Kidney (tissue), 14 donors: ENCODE data around the gene ACTA1. TPM values are rescaled to one million over a fixed set of nuclear protein-coding genes. Genes with fewer than 3 reads are reported as not detected.
"Not testable (repeated sequence)": the region's sequence is repeated elsewhere in the genome, so short reads cannot be mapped to it uniquely, and the experiment has no call there.

ENCODE experiments used
- DNase-seq, 5 donors: peaks; one replicate each; pipeline ENCODE4 v3.0.0-alpha.2; 2013 to 2020
- FAIRE-seq: peaks from 2 replicates; lab custom pipeline; 2012; peaks lifted over from hg19 to GRCh38; lab: Jason Lieb, UNC
- H3K27ac ChIP-seq, 2 donors: one replicate each; pipeline ENCODE4 v1.7.0; 2013; ENCODE audit warnings: low read depth in 2 of 2, low read length in 2 of 2, inconsistent platforms in 1 of 2
- H3K27me3 ChIP-seq: one replicate; pipeline ENCODE4 v1.7.1; 2013; ENCODE audit warnings: low read length, inconsistent platforms; ENCODE audit not compliant: control insufficient read depth, insufficient read depth
- H3K36me3 ChIP-seq, 3 donors: one replicate each; pipeline versions ENCODE4 v1.7.0 to v1.7.1; 2013; ENCODE audit warnings: low read length in 3 of 3, control low read depth in 1 of 3, inconsistent platforms in 1 of 3; ENCODE audit not compliant: insufficient read depth in 3 of 3, control insufficient read depth in 2 of 3
- H3K4me1 ChIP-seq, 3 donors: one replicate each; pipeline versions ENCODE4 v1.7.0 to v1.7.1; 2013; ENCODE audit warnings: low read length in 3 of 3, inconsistent platforms in 1 of 3, low read depth in 1 of 3; ENCODE audit not compliant: control insufficient read depth in 2 of 3, insufficient read depth in 2 of 3
- H3K4me3 ChIP-seq, 3 donors: one replicate each; pipeline versions ENCODE4 v1.7.0 to v1.8.1; 2013; ENCODE audit warnings: low read length in 3 of 3, control low read depth in 1 of 3, inconsistent platforms in 1 of 3
- H3K9ac ChIP-seq, 3 donors: one replicate each; pipeline versions ENCODE4 v1.7.0 to v1.7.1; 2013; ENCODE audit warnings: low read length in 3 of 3, control low read depth in 1 of 3, inconsistent platforms in 1 of 3
- H3K9me3 ChIP-seq, 3 donors: one replicate each; pipeline versions ENCODE4 v1.7.0 to v1.7.1; 2013; ENCODE audit warnings: low read length in 3 of 3, control low read depth in 1 of 3, inconsistent platforms in 1 of 3; ENCODE audit not compliant: control insufficient read depth in 2 of 3, insufficient read depth in 1 of 3
- intact Hi-C: fragments of 100-400 bp; cut with DNase I; formaldehyde crosslinking; loops from one replicate; pipeline ENCODE4 v1.11.1; 2022
- polyA plus RNA-seq: library from polyadenylated mRNA; stranded (reverse); fragments of 350-450 nt; fragmentation: Illumina TruSeq; extraction: RNeasy Lipid Tissue Mini Kit (QIAGEN cat#74804); gene quantifications from one replicate; pipeline ENCODE4 v1.2.3, GENCODE V29; 2014; ENCODE audit warnings: low read depth, low replicate concordance; ENCODE audit not compliant: insufficient read depth
- total RNA-seq: library from RNA; stranded (reverse); fragmentation: NEBNext Ultra II Directional; extraction: Animal tissue kit (Norgen Biotek cat#: 25700); gene quantifications from one replicate; pipeline ENCODE4 v1.2.1, GENCODE V29; 2021
- TF ChIP-seq, protein P1 (sequence below): IDR thresholded peaks from 3 replicates; pipeline ENCODE4 v1.5.1; 2012; ENCODE audit warnings: mild to moderate bottlenecking, moderate library complexity, borderline replicate concordance; ENCODE audit not compliant: insufficient read depth; ENCODE audit errors: extremely low read depth
- donor health status: control.
- donor health status: control.
- donor health status: control.
- donor health status: control.
- donor health status: control.
- donor health status: DM: yes; HTN: yes; CAD: no.
- donor health status: Normal renal cell carcinoma (clear cell type).

ACTA1 gene
- total and polyA plus RNA-seq, 2 donors from 2014 or later, result 1.2 TPM; not detected in 1

DNA sequence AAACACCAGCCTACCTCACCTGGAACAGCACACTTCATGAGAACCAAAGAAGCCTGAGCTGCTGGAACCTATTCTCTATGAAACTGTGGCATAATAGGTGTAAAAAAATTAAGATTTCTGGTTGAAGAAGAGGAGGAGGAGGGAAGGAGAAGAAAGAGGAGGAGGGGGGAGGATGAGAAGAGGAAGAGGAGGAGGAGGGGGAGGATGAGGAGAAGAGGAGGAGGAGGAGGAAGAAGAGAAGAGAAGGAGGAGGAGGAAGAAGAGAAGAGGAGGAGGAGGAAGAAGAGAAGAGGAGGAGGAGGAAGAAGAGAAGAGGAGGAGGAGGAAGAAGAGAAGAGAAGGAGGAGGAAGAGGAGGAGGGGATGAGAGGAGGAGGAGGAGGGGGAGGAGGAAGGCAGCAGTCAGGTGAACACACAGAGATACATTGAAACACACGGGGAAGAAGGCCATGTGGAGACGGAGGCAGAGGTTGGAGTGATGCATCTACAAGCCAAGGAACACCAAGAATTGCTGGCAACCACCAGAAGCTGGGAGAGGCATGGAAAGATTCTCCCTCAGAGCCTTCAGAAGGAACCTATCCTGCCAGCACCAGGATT is 8.2 kb downstream of the ACTA1 start:
- Histone ChIP-seq H3K27me3 (peaks cover 3% of the 10 kb centered on the region), H3K9me3 (peaks cover 0 to 5% (median 0%) of the 10 kb centered on the region in 3 donors), H3K4me3 (no peak overlapping the region), H3K27ac (no peak overlapping the region), H3K9ac (no peak overlapping the region), H3K4me1 (no peaks in the 10 kb centered on the region), H3K36me3 (no peaks in the 10 kb centered on the region)
- TF ChIP-seq, protein P1, sequence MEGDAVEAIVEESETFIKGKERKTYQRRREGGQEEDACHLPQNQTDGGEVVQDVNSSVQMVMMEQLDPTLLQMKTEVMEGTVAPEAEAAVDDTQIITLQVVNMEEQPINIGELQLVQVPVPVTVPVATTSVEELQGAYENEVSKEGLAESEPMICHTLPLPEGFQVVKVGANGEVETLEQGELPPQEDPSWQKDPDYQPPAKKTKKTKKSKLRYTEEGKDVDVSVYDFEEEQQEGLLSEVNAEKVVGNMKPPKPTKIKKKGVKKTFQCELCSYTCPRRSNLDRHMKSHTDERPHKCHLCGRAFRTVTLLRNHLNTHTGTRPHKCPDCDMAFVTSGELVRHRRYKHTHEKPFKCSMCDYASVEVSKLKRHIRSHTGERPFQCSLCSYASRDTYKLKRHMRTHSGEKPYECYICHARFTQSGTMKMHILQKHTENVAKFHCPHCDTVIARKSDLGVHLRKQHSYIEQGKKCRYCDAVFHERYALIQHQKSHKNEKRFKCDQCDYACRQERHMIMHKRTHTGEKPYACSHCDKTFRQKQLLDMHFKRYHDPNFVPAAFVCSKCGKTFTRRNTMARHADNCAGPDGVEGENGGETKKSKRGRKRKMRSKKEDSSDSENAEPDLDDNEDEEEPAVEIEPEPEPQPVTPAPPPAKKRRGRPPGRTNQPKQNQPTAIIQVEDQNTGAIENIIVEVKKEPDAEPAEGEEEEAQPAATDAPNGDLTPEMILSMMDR, result no peak
- no peak for FAIRE-seq
- intact Hi-C loops, result no loop called here
- DNase-seq, result no peak

DNA sequence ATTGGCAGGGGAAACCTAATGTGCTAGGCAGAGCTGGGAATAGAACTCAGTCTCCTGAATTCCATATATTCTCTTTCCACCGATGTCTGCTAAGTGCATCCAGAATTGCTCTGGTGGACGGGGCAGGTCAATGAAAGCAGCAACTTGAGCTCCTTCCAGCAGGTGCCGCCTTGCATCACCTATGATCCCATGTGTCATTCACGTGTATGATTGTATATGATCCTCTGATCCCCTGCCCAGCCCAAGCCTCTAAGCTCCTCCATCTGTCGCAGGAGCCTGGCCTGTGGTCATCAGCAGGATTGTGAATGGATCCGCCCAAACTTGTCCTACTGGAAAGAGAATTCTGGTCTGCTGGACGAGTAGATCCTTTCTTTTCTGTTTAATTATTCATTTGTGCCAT is 13.1 kb downstream of the ACTA1 start:
- no peak overlapping the region for H3K27ac ChIP-seq
- H3K4me1 ChIP-seq, result no peaks in the 10 kb centered on the region
- intact Hi-C loops, result no loop called here
- H3K36me3 ChIP-seq, result no peaks in the 10 kb centered on the region
- TF ChIP-seq, protein P1, result no peak
- no peak for FAIRE-seq
- peaks cover 0 to 5% (median 0%) of the 10 kb centered on the region in 3 donors for H3K9me3 ChIP-seq
- H3K9ac ChIP-seq, result no peak overlapping the region
- no peak for DNase-seq
- H3K4me3 ChIP-seq, result no peak overlapping the region
- no peaks in the 10 kb centered on the region for H3K27me3 ChIP-seq

DNA sequence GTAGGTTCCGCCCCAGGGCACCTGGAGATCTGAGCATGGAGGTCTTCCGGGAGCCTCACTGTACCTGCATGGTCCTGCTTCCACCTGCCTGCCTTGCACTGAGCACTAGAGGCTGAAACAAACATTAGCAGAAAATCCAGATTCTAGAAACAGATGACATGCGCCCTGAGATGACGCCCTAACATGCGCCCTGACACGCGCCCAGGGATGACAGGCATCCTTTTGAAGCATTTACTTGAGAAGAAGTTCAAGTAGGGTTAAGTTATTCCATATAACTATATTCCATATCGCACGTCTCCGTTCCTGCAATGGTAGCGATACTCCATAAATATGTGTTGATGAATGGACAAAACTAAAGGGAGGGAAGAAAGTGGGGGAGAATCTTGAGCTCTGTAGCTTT is 13.7 kb downstream of the ACTA1 start:
- intact Hi-C loops, result no loop called here
- TF ChIP-seq, protein P1, result no peak
- no peaks in the 10 kb centered on the region for H3K4me1 ChIP-seq
- no peaks in the 10 kb centered on the region for H3K36me3 ChIP-seq
- FAIRE-seq, result no peak
- H3K27me3 ChIP-seq, result no peaks in the 10 kb centered on the region
- H3K9me3 ChIP-seq, result peaks cover 0 to 5% (median 0%) of the 10 kb centered on the region in 3 donors
- no peak overlapping the region for H3K27ac ChIP-seq
- H3K9ac ChIP-seq, result no peak overlapping the region
- no peak for DNase-seq
- H3K4me3 ChIP-seq, result no peak overlapping the region

DNA sequence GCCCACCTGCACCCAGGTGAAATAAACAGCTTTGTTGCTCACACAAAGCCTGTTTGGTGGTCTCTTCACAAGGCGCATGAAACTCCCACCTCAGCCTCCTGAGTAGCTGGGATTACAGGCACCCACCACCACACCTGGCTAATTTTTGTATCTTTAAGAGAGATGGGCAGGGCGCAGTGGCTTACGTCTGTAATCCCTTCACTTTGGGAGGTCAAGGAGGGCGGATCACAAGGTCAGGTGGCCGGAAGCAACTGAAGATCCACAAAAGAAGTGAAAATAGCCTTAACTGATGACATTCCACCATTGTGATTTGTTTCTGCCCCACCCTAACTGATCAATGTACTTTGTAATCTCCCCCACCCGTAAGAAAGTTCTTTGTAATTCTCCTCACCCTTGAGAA is 15.3 kb downstream of the ACTA1 start:
- FAIRE-seq, H3K4me3 ChIP-seq, intact Hi-C loops: not testable (repeated sequence)

DNA sequence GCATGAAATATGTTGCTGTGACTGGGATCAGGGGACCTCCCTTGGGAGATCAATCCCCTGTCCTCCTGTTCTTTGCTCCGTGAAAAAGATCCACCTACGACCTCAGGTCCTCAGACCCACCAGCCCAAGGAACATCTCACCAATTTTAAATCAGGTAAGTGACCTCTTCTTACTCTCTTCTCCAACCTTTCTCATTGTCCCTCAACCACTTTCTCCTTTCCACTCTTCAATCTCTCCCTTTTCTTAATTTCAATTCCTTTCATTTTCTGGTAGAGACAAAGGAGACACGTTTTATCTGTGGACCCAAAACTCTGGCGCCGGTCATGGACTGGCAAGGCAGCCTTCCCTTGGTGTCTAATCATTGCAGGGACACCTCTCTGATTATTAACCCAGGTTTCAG is 21.1 kb downstream of the ACTA1 start:
- H3K4me3 ChIP-seq, H3K9ac ChIP-seq, H3K4me1 ChIP-seq, H3K9me3 ChIP-seq, H3K36me3 ChIP-seq, H3K27ac ChIP-seq, FAIRE-seq, DNase-seq, H3K27me3 ChIP-seq, intact Hi-C loops: not testable (repeated sequence)

More for the DNA sequence above, 15.3 kb downstream of the ACTA1 start:
- not testable (repeated sequence) for DNase-seq, H3K9me3 ChIP-seq, H3K27me3 ChIP-seq, H3K27ac ChIP-seq, H3K4me1 ChIP-seq, H3K9ac ChIP-seq, H3K36me3 ChIP-seq
